ENCODE data around the gene LGR6. TPM values are rescaled to one million over a fixed set of nuclear protein-coding genes. Genes with fewer than 3 reads are reported as not detected.
A peak's percentile ranks its signal among the peaks of the same experiment; 100 is the strongest.

The LGR6 gene
- total RNA-seq, 1 experiment from 2014 or later = not detected

- no peak for DNase-seq (ENCODE audit: low spot score)
These were observed 71.1 kb downstream of the LGR6 start for GRCh38 chr1:202264726-202265125.

- no peak for DNase-seq (ENCODE audit: low spot score)
These were observed 72.6 kb downstream of the LGR6 start for GRCh38 chr1:202266061-202266765.

GRCh38 chr1:202268032-202268431, 74.4 kb downstream of the LGR6 start:
- DNase-seq (ENCODE audit: low spot score) = no peak

GRCh38 chr1:202268817-202269216, 75.2 kb downstream of the LGR6 start:
- no peak for DNase-seq (ENCODE audit: low spot score)

GRCh38 chr1:202270871-202271326, 77.3 kb downstream of the LGR6 start:
- DNase-seq (ENCODE audit: low spot score) = no peak

- no peak for DNase-seq (ENCODE audit: low spot score)
These were observed 78.7 kb downstream of the LGR6 start for GRCh38 chr1:202272103-202272845.

- DNase-seq (ENCODE audit: low spot score) = peak; percentile 51
These were observed 81.0 kb downstream of the LGR6 start for GRCh38 chr1:202274611-202275010.

- no peak for DNase-seq (ENCODE audit: low spot score)
These were observed 81.6 kb downstream of the LGR6 start for GRCh38 chr1:202275061-202275770.

GRCh38 chr1:202276081-202276715, 82.6 kb downstream of the LGR6 start:
- no peak for DNase-seq (ENCODE audit: low spot score)

- no peak for DNase-seq (ENCODE audit: low spot score)
These were observed 83.3 kb downstream of the LGR6 start for GRCh38 chr1:202276920-202277319.

- DNase-seq (ENCODE audit: low spot score) = no peak
These were observed 85.2 kb downstream of the LGR6 start for GRCh38 chr1:202278751-202279150.

GRCh38 chr1:202279806-202280205, 86.2 kb downstream of the LGR6 start:
- DNase-seq (ENCODE audit: low spot score) = no peak

- DNase-seq (ENCODE audit: low spot score) = no peak
These were observed 87.0 kb downstream of the LGR6 start for GRCh38 chr1:202280595-202280994.

GRCh38 chr1:202281316-202282024, 87.9 kb downstream of the LGR6 start:
- peak; percentile 64 for DNase-seq (ENCODE audit: low spot score)

- DNase-seq (ENCODE audit: low spot score) = no peak
These were observed 88.4 kb downstream of the LGR6 start for GRCh38 chr1:202282025-202282371.

GRCh38 chr1:202282596-202283283, 89.1 kb downstream of the LGR6 start:
- no peak for DNase-seq (ENCODE audit: low spot score)

- peak; percentile 78 for DNase-seq (ENCODE audit: low spot score)
These were observed 89.8 kb downstream of the LGR6 start for GRCh38 chr1:202283379-202283844.

GRCh38 chr1:202283991-202284390, 90.4 kb downstream of the LGR6 start:
- DNase-seq (ENCODE audit: low spot score) = peak; percentile 36

- no peak for DNase-seq (ENCODE audit: low spot score)
These were observed 92.3 kb downstream of the LGR6 start for GRCh38 chr1:202285908-202286307.

- no peak for DNase-seq (ENCODE audit: low spot score)
These were observed 93.1 kb downstream of the LGR6 start for GRCh38 chr1:202286622-202287097.

- no peak for DNase-seq (ENCODE audit: low spot score)
These were observed 93.6 kb downstream of the LGR6 start for GRCh38 chr1:202287196-202287595.

All from H4 (cell line).